Measurements from ENCODE around the gene TRIM47.
"Not testable (repeated sequence)": the region's sequence is repeated elsewhere in the genome, so short reads cannot be mapped to it uniquely, and the experiment has no call there.

Gene TRIM47

GRCh38 chr17:75875182-75875939 is 3.0 kb downstream of the TRIM47 start:
- no peak for DNase-seq (ENCODE audit: low read depth)
- H3K4me3 ChIP-seq (ENCODE audit: low read depth, low read length): no peak overlapping the region
- TF ChIP-seq CTCF (IDR thresholded peaks at IDR 0.05; ENCODE audit: low read depth, low read length) (no peak), POLR2A (IDR thresholded peaks at IDR 0.05; ENCODE audit: extremely low read depth, insufficient read length) (no peak), MYC (IDR thresholded peaks at IDR 0.05; ENCODE audit: low read depth, low read length) (no peak), MAX (IDR thresholded peaks at IDR 0.05; ENCODE audit: low read depth, low read length) (no peak)

- no peak for DNase-seq (ENCODE audit: low read depth)
- no peak overlapping the region for H3K4me3 ChIP-seq (ENCODE audit: low read depth, low read length)
- TF ChIP-seq MYC (IDR thresholded peaks at IDR 0.05; ENCODE audit: low read depth, low read length): no peak
- no peak for TF ChIP-seq MAX (IDR thresholded peaks at IDR 0.05; ENCODE audit: low read depth, low read length)
- TF ChIP-seq CTCF (IDR thresholded peaks at IDR 0.05; ENCODE audit: low read depth, low read length): no peak
- no peak for TF ChIP-seq POLR2A (IDR thresholded peaks at IDR 0.05; ENCODE audit: extremely low read depth, insufficient read length)
Observed at GRCh38 chr17:75874323-75875181, 3.8 kb downstream of the TRIM47 start.

GRCh38 chr17:75873587-75874322 is 4.6 kb downstream of the TRIM47 start:
- no peak for TF ChIP-seq POLR2A (IDR thresholded peaks at IDR 0.05; ENCODE audit: extremely low read depth, insufficient read length)
- TF ChIP-seq MAX (IDR thresholded peaks at IDR 0.05; ENCODE audit: low read depth, low read length): no peak
- no peak for TF ChIP-seq CTCF (IDR thresholded peaks at IDR 0.05; ENCODE audit: low read depth, low read length)
- no peak for TF ChIP-seq MYC (IDR thresholded peaks at IDR 0.05; ENCODE audit: low read depth, low read length)
- no peak overlapping the region for H3K4me3 ChIP-seq (ENCODE audit: low read depth, low read length)
- no peak for DNase-seq (ENCODE audit: low read depth)

GRCh38 chr17:75872434-75873351 is 5.7 kb downstream of the TRIM47 start:
- H3K4me3 ChIP-seq (ENCODE audit: low read depth, low read length): no peak overlapping the region
- TF ChIP-seq CTCF (IDR thresholded peaks at IDR 0.05; ENCODE audit: low read depth, low read length) (no peak), POLR2A (IDR thresholded peaks at IDR 0.05; ENCODE audit: extremely low read depth, insufficient read length) (no peak), MYC (IDR thresholded peaks at IDR 0.05; ENCODE audit: low read depth, low read length) (no peak), MAX (IDR thresholded peaks at IDR 0.05; ENCODE audit: low read depth, low read length) (no peak)
- DNase-seq (ENCODE audit: low read depth): no peak

GRCh38 chr17:75870228-75870627 is 8.2 kb downstream of the TRIM47 start:
- not testable (repeated sequence) for H3K4me3 ChIP-seq (ENCODE audit: low read depth, low read length); DNase-seq (ENCODE audit: low read depth)

All from NB4 (cell line).